Smooth muscle cell (in vitro differentiated cells): ENCODE data around the gene TRDN. TPM values are rescaled to one million over a fixed set of nuclear protein-coding genes. Genes with fewer than 3 reads are reported as not detected.

Experiments used
- DNase-seq: peaks from one replicate; lab custom pipeline; 2025; ENCODE audit not compliant: unreplicated experiment; lab: John Stamatoyannopoulos, UW
- H2AFZ ChIP-seq: fragments of 200-600 bp; sonication (generic); 2 replicates; pipeline ENCODE4 v1.6.0; 2016; ENCODE audit warnings: antibody characterized with exemption, low read depth, mild to moderate bottlenecking
- H3F3A ChIP-seq: fragments of 200-600 bp; sonication (generic); 2 replicates; pipeline ENCODE4 v1.6.0; 2017; ENCODE audit warnings: antibody characterized with exemption, low read depth
- H3K27ac ChIP-seq: fragments of 200-600 bp; sonication (generic); 2 replicates; pipeline ENCODE4 v1.5.1; 2016; ENCODE audit warnings: low read depth, mild to moderate bottlenecking
- H3K27me3 ChIP-seq: fragments of 200-600 bp; sonication (generic); 2 replicates; pipeline ENCODE4 v1.6.1; 2016; ENCODE audit warnings: low read depth, mild to moderate bottlenecking
- H3K36me3 ChIP-seq: fragments of 200-600 bp; sonication (generic); 2 replicates; pipeline ENCODE4 v1.5.1; 2016; ENCODE audit warnings: low read depth
- H3K4me1 ChIP-seq: fragments of 200-600 bp; sonication (generic); 2 replicates; pipeline ENCODE4 v1.5.1; 2016; ENCODE audit warnings: low read depth
- H3K4me2 ChIP-seq: fragments of 200-600 bp; sonication (generic); 2 replicates; pipeline ENCODE4 v1.6.0; 2016; ENCODE audit warnings: mild to moderate bottlenecking
- H3K4me3 ChIP-seq: fragments of 200-600 bp; sonication (generic); 2 replicates; pipeline ENCODE4 v1.5.1; 2016; ENCODE audit warnings: mild to moderate bottlenecking
- H3K79me2 ChIP-seq: fragments of 200-600 bp; sonication (generic); 2 replicates; pipeline ENCODE4 v1.6.0; 2016; ENCODE audit warnings: low read depth, mild to moderate bottlenecking
- H3K9ac ChIP-seq: fragments of 200-600 bp; sonication (generic); 2 replicates; pipeline ENCODE4 v1.6.0; 2016; ENCODE audit warnings: low read depth
- H3K9me3 ChIP-seq: fragments of 200-600 bp; sonication (generic); replicated peaks from 2 replicates; pipeline ENCODE4 v1.5.1; 2016; ENCODE audit warnings: low read depth
- H4K20me1 ChIP-seq: fragments of 200-600 bp; sonication (generic); 2 replicates; pipeline ENCODE4 v1.6.0; 2016; ENCODE audit warnings: low read depth
- CTCF ChIP-seq: fragments of 200-600 bp; sonication (generic); IDR thresholded peaks from 2 replicates; pipeline ENCODE4 v1.5.1; 2017; ENCODE audit warnings: borderline replicate concordance, mild to moderate bottlenecking, antibody characterized with exemption; ENCODE audit not compliant: insufficient read depth, poor library complexity, severe bottlenecking
- WGBS: methylation state at CpG from one replicate; pipeline ENCODE4 v1.1.7; 2016; ENCODE audit warnings: low lambda C conversion rate; 5-methylcytosine and 5-hydroxymethylcytosine counted together
- polyA plus RNA-seq: library from polyadenylated mRNA; unstranded; fragments of >200 nt; fragmentation: Nextera tagmentation; extraction: Ambion mirVana; gene quantifications from 2 replicates; pipeline ENCODE4 v1.2.1, GENCODE V29; 2016
- total RNA-seq: library from RNA; depleted of rRNA; stranded (reverse); fragments of >200 nt; gene quantifications from 2 replicates; pipeline ENCODE4 v1.2.3, GENCODE V29; 2014

TRDN gene
- total and polyA plus RNA-seq, 2 experiments from 2014 or later, result 0.14 TPM; not detected in 1

- no peak overlapping the region for H3K9ac ChIP-seq
- WGBS, result 39% methylated on average over 3 of the region's 3 CpGs
- no peak for DNase-seq
- no peaks in the 10 kb centered on the region for H3K79me2 ChIP-seq
- H3K4me1 ChIP-seq, result no peaks in the 10 kb centered on the region
- H4K20me1 ChIP-seq, result no peaks in the 10 kb centered on the region
- H3K4me3 ChIP-seq, result no peak overlapping the region
- H2AFZ ChIP-seq, result peak overlapping the region; percentile 66
- no peak for TF ChIP-seq CTCF
- no peaks in the 10 kb centered on the region for H3K36me3 ChIP-seq
- no peaks in the 10 kb centered on the region for H3F3A ChIP-seq
- no peaks in the 10 kb centered on the region for H3K9me3 ChIP-seq
- H3K27ac ChIP-seq, result no peak overlapping the region
- no peaks in the 10 kb centered on the region for H3K27me3 ChIP-seq
- no peak overlapping the region for H3K4me2 ChIP-seq
Observed at GRCh38 chr6:123439371-123439770, 197.4 kb downstream of the TRDN start.

GRCh38 chr6:123434186-123434585 is 202.6 kb downstream of the TRDN start:
- no peak overlapping the region for H3K4me2 ChIP-seq
- no peak overlapping the region for H3K4me3 ChIP-seq
- no peaks in the 10 kb centered on the region for H3K36me3 ChIP-seq
- TF ChIP-seq CTCF, result no peak
- no peaks in the 10 kb centered on the region for H4K20me1 ChIP-seq
- no peaks in the 10 kb centered on the region for H3K4me1 ChIP-seq
- no peaks in the 10 kb centered on the region for H3F3A ChIP-seq
- no peaks in the 10 kb centered on the region for H3K79me2 ChIP-seq
- no peaks in the 10 kb centered on the region for H3K9me3 ChIP-seq
- no peak for DNase-seq
- H2AFZ ChIP-seq, result no peak overlapping the region
- H3K9ac ChIP-seq, result no peak overlapping the region
- H3K27ac ChIP-seq, result no peak overlapping the region
- H3K27me3 ChIP-seq, result no peaks in the 10 kb centered on the region

GRCh38 chr6:123430970-123431369 is 205.8 kb downstream of the TRDN start:
- H3K4me2 ChIP-seq, result no peak overlapping the region
- no peaks in the 10 kb centered on the region for H3K4me1 ChIP-seq
- H3K9me3 ChIP-seq, result no peaks in the 10 kb centered on the region
- no peaks in the 10 kb centered on the region for H3K79me2 ChIP-seq
- WGBS, result 15% methylated on average over 3 of the region's 3 CpGs
- no peak overlapping the region for H3K4me3 ChIP-seq
- no peak for DNase-seq
- peak overlapping the region; percentile 38 for H2AFZ ChIP-seq
- H3K27me3 ChIP-seq, result no peaks in the 10 kb centered on the region
- H3K36me3 ChIP-seq, result no peaks in the 10 kb centered on the region
- H4K20me1 ChIP-seq, result no peaks in the 10 kb centered on the region
- no peak for TF ChIP-seq CTCF
- H3F3A ChIP-seq, result no peaks in the 10 kb centered on the region
- H3K9ac ChIP-seq, result no peak overlapping the region
- no peak overlapping the region for H3K27ac ChIP-seq

GRCh38 chr6:123427008-123427407 is 209.7 kb downstream of the TRDN start:
- Histone ChIP-seq H3K4me1 (no peaks in the 10 kb centered on the region), H3K4me3 (no peak overlapping the region), H3K4me2 (no peak overlapping the region), H3F3A (no peaks in the 10 kb centered on the region), H3K27me3 (no peaks in the 10 kb centered on the region), H2AFZ (no peak overlapping the region), H4K20me1 (no peaks in the 10 kb centered on the region), H3K79me2 (no peaks in the 10 kb centered on the region), H3K9me3 (no peaks in the 10 kb centered on the region), H3K9ac (no peak overlapping the region), H3K36me3 (no peaks in the 10 kb centered on the region), H3K27ac (no peak overlapping the region)
- no peak for TF ChIP-seq CTCF
- 34% methylated on average over 1 of the region's 1 CpG for WGBS
- no peak for DNase-seq
